ENCODE data around the gene ATP9B.

The ATP9B gene

GRCh38 chr18:79367989-79368388 is 298.8 kb downstream of the ATP9B start:
- no peak overlapping the region for H3K4me2 ChIP-seq (ENCODE audit: low read length)
- no peak overlapping the region for H3K4me3 ChIP-seq (ENCODE audit: low read length)
- TF ChIP-seq EZH2phosphoT487 (IDR thresholded peaks at IDR 0.05; ENCODE audit: low read depth) = no peak
- TF ChIP-seq, protein P1, sequence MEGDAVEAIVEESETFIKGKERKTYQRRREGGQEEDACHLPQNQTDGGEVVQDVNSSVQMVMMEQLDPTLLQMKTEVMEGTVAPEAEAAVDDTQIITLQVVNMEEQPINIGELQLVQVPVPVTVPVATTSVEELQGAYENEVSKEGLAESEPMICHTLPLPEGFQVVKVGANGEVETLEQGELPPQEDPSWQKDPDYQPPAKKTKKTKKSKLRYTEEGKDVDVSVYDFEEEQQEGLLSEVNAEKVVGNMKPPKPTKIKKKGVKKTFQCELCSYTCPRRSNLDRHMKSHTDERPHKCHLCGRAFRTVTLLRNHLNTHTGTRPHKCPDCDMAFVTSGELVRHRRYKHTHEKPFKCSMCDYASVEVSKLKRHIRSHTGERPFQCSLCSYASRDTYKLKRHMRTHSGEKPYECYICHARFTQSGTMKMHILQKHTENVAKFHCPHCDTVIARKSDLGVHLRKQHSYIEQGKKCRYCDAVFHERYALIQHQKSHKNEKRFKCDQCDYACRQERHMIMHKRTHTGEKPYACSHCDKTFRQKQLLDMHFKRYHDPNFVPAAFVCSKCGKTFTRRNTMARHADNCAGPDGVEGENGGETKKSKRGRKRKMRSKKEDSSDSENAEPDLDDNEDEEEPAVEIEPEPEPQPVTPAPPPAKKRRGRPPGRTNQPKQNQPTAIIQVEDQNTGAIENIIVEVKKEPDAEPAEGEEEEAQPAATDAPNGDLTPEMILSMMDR (IDR thresholded peaks at IDR 0.05; ENCODE audit: low read depth, low read length) = no peak
- no peaks in the 10 kb centered on the region for H3K4me1 ChIP-seq (ENCODE audit: low read length)
- H3K79me2 ChIP-seq (ENCODE audit: low read length) = no peaks in the 10 kb centered on the region
- H4K20me1 ChIP-seq (ENCODE audit: insufficient read depth, low read length) = no peaks in the 10 kb centered on the region
- H3K36me3 ChIP-seq (replicated peaks; ENCODE audit: low read depth, low read length) = peaks cover 20% of the 10 kb centered on the region
- H3K9me3 ChIP-seq (ENCODE audit: insufficient read depth, low read length) = no peaks in the 10 kb centered on the region
- no peak overlapping the region for H3K27ac ChIP-seq (ENCODE audit: low read length)
- H3K9ac ChIP-seq (ENCODE audit: low read length) = no peak overlapping the region
- H2AFZ ChIP-seq (ENCODE audit: low read depth, low read length) = no peak overlapping the region
- no peaks in the 10 kb centered on the region for H3K27me3 ChIP-seq (ENCODE audit: low read depth, low read length)

GRCh38 chr18:79368681-79369080 is 299.5 kb downstream of the ATP9B start:
- Histone ChIP-seq H4K20me1 (ENCODE audit: insufficient read depth, low read length) (no peaks in the 10 kb centered on the region), H2AFZ (ENCODE audit: low read depth, low read length) (no peak overlapping the region), H3K9ac (ENCODE audit: low read length) (no peak overlapping the region), H3K4me2 (ENCODE audit: low read length) (no peak overlapping the region), H3K4me1 (ENCODE audit: low read length) (no peaks in the 10 kb centered on the region), H3K4me3 (ENCODE audit: low read length) (no peak overlapping the region), H3K27ac (ENCODE audit: low read length) (no peak overlapping the region), H3K79me2 (ENCODE audit: low read length) (no peaks in the 10 kb centered on the region), H3K27me3 (ENCODE audit: low read depth, low read length) (no peaks in the 10 kb centered on the region), H3K36me3 (replicated peaks; ENCODE audit: low read depth, low read length) (peaks cover 15% of the 10 kb centered on the region), H3K9me3 (ENCODE audit: insufficient read depth, low read length) (no peaks in the 10 kb centered on the region)
- TF ChIP-seq, protein P1 (IDR thresholded peaks at IDR 0.05; ENCODE audit: low read depth, low read length) = no peak
- no peak for TF ChIP-seq EZH2phosphoT487 (IDR thresholded peaks at IDR 0.05; ENCODE audit: low read depth)

DNA sequence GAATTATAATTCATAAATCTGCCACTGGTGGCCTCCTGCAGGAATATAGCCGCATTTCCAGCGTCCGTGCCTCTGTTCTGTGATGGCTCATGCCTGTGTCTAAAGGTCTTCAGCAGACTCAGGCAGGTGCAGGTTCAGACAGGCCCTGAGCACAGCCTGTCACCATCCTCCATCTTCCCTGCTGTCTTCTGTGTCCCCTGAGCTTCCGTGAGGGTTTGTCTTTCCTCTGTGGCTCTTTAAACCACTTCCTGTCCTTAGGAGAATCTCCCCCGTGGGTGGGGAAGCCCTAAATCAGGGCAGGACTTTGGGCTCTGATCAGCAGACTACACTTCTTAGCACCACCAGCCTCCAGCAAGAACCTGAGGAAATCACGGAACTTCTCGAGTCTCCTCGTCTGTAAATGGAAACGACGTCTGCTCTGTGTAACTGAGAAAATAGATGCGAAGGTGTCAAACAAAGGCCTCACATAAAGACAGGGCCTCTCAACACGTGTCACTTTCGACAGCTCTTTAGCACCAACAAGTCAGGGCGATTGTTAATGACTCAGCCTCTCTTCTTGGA is 302.4 kb downstream of the ATP9B start:
- TF ChIP-seq, protein P1 (IDR thresholded peaks at IDR 0.05; ENCODE audit: low read depth, low read length) = no peak
- TF ChIP-seq EZH2phosphoT487 (IDR thresholded peaks at IDR 0.05; ENCODE audit: low read depth) = no peak
- no peak overlapping the region for H3K4me2 ChIP-seq (ENCODE audit: low read length)
- no peaks in the 10 kb centered on the region for H3K27me3 ChIP-seq (ENCODE audit: low read depth, low read length)
- H3K36me3 ChIP-seq (replicated peaks; ENCODE audit: low read depth, low read length) = peaks cover 9% of the 10 kb centered on the region
- no peak overlapping the region for H2AFZ ChIP-seq (ENCODE audit: low read depth, low read length)
- no peak overlapping the region for H3K27ac ChIP-seq (ENCODE audit: low read length)
- no peaks in the 10 kb centered on the region for H3K9me3 ChIP-seq (ENCODE audit: insufficient read depth, low read length)
- H3K4me3 ChIP-seq (ENCODE audit: low read length) = no peak overlapping the region
- H3K9ac ChIP-seq (ENCODE audit: low read length) = no peak overlapping the region
- no peaks in the 10 kb centered on the region for H4K20me1 ChIP-seq (ENCODE audit: insufficient read depth, low read length)
- H3K79me2 ChIP-seq (ENCODE audit: low read length) = no peaks in the 10 kb centered on the region
- H3K4me1 ChIP-seq (ENCODE audit: low read length) = peaks cover 21% of the 10 kb centered on the region

DNA sequence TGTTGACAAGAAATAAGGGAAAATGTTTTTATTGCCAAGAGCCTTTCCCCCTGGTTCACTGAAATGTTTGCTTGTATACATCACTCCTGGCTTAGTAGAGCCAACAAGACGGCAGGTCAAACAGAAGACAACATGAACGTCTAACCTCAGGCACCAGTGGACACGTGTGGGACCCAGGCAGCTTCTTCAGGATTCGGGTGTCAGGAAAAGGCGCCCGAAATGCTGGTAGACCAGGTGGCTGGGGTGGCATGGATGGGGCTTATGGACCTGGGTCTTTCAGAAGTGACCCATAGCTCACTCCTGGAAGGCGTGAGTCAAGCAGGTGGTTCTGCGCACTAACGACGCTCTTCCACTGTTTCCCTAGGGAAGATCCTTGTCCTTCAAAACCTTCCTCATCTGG is 303.3 kb downstream of the ATP9B start:
- Histone ChIP-seq H2AFZ (ENCODE audit: low read depth, low read length) (no peak overlapping the region), H3K4me1 (ENCODE audit: low read length) (peaks cover 29% of the 10 kb centered on the region), H3K9ac (ENCODE audit: low read length) (no peak overlapping the region), H3K9me3 (ENCODE audit: insufficient read depth, low read length) (no peaks in the 10 kb centered on the region), H4K20me1 (ENCODE audit: insufficient read depth, low read length) (no peaks in the 10 kb centered on the region), H3K4me2 (ENCODE audit: low read length) (no peak overlapping the region), H3K4me3 (ENCODE audit: low read length) (no peak overlapping the region), H3K36me3 (replicated peaks; ENCODE audit: low read depth, low read length) (peaks cover 12% of the 10 kb centered on the region), H3K27ac (ENCODE audit: low read length) (no peak overlapping the region), H3K79me2 (ENCODE audit: low read length) (no peaks in the 10 kb centered on the region), H3K27me3 (ENCODE audit: low read depth, low read length) (no peaks in the 10 kb centered on the region)
- no peak for TF ChIP-seq EZH2phosphoT487 (IDR thresholded peaks at IDR 0.05; ENCODE audit: low read depth)
